EL (cell line): ENCODE data around the gene PP2D1.
"Not testable (repeated sequence)": the region's sequence is repeated elsewhere in the genome, so short reads cannot be mapped to it uniquely, and the experiment has no call there.

Experiments used
- DNase-seq: peaks from one replicate; pipeline ENCODE4 v3.0.0-alpha.2; 2016

The PP2D1 gene

DNA sequence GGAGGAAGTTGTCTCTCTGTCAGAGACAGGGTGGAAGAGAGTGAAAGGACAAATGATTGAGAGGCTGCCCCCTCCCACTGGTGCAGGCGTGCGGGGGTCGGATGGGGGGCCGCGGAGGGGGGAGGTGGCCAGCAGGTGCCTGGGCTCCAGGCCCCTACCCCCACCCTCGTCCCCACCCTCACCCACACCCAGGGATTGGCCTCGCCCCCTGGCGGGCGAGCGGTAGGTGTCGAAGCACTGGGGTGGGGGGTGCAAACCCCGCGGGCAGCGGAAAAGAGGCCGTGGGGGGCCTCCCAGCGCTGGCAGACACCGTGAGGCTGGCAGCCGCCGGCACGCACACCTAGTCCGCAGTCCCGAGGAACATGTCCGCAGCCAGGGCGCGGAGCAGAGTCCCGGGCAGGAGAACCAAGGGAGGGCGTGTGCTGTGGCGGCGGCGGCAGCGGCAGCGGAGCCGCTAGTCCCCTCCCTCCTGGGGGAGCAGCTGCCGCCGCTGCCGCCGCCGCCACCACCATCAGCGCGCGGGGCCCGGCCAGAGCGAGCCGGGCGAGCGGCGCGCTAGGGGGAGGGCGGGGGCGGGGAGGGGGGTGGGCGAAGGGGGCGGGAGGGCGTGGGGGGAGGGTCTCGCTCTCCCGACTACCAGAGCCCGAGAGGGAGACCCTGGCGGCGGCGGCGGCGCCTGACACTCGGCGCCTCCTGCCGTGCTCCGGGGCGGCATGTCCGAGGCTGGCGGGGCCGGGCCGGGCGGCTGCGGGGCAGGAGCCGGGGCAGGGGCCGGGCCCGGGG is 27.9 kb upstream of the PP2D1 start, which contains the start of gene KAT2B:
KAT2B (plus strand) TSS at position 682 of the 783 bp plus-strand sequence; CDS start at position 714, 32 bp downstream.
- DNase-seq: peak; percentile 70

DNA sequence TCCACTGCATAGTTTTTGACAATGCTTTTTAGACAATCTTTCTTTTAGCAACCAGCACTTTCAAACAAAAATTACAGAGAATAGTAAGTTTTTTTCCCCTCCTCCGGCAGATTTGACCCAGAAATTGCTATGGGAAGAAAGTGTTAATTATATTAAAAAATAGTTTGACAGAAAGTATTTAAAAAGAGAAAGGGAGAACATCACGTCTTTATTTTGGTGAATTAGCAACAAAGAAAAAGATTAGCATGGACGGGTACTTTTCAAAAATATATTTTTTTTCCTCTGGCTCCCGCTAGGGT is 27.4 kb upstream of the PP2D1 start:
- no peak for DNase-seq

DNA sequence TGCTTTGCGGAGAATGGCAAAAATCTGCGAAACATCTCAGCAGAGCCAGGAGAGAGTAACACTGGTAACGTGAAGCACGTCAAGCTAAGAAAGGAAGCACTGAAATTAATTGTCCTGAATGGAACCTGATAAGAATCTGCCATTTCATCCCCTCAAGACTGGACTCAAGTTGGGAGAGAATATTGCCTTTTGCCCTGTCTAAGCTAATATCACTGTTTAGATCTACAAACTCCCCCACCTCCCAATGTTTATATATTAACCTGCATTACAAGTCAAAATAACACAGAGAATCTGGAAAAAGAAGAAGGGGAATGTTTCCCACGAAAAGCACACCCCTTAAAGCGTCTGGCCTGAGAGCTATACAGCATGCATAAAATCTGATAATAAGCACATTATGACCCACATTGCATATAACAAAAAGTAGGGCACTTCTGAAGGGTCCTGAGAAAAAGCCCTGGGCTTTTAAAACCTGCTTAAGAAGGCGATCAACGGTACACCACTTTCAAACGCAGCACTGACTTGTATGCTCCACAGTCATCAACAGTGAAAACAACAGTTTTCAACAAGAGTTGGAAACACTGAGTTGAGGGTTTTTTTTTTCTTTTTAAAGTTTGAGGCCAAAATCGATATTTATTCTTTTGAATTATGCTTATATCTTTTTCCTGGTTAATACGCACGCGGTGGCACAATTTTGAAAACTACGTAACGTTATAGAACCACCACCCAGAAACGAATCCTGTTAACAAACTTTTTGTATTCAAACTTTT is 26.8 kb upstream of the PP2D1 start:
- DNase-seq: no peak

DNA sequence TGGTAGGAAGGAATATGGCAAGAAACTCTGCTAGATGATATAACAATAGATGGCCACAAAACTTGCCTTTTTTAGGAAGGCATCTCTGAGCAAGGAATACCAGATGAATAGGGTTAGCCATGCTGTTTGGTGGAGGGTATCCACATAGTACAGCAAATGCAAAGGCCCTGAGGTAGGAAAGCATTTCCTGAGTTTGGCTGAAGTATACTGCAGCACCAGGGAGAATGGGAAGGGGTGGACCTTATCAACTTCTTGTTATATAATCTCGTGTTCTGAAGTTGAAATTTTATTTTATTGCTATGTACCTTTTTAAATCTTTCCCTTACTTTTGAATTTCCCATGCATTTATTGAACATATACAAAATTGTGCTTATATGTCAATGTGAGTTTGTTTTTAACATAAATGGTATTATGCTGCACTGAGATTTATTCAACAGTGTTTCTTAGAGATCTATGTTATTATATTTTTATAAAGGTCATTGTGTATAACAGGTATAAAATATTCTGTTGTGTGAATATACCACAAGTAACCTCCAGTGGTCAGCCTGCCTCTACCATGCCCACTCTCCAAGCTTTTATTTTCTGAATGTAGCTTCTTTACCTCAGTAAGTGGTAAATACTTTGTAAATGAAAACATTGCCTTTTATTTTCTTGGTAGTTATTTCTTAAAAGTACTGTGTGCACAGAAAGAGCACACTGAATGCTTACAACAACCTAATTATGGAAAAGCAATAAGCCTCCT is 25.4 kb upstream of the PP2D1 start:
- DNase-seq: no peak

DNA sequence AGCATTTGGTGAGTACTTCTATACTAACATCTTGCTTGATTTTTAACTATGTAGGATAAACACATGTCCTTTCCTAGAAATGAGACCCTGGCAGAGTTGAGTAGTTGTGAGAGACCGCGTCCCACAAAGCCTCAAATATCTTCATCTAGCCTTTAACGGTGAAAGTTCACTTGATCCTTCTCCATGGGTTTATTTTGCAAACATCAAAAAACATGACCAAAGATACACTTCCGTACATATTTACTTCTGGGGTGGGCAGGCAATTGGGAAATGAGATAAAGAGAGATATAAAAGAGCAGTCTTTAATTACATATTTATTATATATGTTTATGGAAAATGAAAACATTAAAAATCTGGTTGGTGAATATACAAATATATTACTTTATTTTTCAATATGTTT is 23.0 kb upstream of the PP2D1 start:
- no peak for DNase-seq

DNA sequence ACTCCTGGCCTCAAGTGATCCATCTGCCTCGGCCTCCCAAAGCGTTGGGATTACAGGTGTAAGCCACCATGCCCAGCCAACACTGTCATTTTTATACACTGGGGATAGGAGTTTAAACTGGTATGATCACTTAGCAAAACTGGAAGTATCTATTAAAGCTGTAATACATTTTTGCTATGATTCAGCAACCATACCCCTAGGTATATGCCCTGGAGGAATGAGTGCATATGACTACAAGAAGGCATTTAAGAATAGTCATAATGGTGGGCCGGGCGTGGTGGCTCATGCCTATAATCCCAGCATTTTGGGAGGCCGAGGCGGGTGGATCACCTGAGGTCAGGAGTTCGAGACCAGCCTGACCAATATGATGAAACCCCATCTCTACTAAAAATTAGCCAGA is 19.9 kb upstream of the PP2D1 start:
- not testable (repeated sequence) for DNase-seq

DNA sequence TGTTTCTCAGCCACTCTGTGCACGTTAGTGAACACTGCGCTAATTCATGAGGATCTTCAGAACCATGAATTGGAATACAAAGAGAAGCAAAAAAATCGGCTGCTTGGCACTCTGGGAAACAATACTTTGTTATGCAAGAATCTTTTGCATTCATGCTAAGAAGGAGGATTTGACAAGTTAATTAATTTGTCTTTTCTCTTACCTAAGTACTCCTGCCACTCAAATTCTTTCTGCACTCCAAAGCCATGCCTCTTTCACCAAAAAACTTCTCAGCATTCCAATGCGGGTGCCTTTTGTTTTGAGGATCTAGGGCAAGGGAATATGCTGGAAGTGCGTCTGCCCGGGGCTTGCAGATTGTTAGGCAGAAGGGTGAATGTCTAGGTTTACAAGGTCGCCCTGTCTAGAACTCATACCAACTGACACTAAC is 16.9 kb upstream of the PP2D1 start:
- no peak for DNase-seq

DNA sequence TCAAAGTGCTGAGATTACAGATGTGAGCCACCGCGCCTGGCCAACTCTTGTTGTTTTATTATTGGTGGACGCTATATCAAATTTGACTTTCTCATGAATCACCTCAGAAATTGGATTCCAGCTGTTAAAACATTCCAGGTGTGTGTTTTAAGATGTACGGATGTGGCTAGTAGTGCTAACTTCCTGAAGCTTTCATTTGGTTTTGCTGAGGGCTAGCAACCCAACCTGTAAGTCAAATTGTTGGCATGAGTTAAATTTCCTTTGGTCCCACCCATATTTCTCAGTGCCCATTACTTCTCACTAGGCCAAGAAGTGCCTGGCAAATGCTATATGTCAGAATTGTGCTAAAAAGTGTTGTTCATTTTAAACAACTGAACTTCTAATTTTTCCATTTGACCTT is 15.1 kb upstream of the PP2D1 start:
- no peak for DNase-seq

DNA sequence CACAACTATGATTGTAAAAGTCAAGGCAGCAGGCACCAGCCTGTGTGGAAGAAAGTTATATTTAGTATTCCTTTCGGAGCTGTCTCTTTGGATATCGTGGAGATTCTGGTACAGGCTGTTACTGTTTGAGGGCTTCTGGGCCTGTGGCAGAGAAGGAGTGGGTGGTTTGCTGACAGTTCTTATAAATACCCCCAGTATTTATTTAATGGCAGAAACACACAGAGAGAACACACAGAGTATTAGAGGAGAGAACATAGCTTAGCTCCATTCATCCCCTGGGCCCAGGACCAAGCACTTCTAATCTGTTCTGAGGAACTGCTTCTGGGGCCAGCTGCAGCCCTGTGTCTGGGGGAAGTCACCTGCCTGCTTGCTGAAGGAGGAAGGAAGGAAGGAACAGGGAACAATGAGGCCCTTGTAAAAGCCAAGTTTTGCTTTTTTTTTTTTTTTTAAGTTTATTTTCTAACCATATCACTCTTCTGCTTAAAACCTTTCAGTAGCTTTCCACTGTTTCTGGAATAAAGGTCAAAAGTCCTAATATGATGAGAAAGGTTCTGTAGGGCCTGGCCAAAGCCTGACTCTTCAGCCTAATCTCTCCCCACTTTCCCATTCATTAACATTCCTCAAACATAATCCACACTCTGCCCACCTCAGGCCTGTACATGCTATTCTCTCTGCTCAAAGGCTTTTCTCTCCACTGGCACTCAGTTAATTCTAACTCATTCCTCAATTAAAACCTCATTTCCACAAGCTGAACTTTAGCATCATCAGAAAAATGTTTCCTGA is 11.8 kb upstream of the PP2D1 start:
- DNase-seq: no peak

DNA sequence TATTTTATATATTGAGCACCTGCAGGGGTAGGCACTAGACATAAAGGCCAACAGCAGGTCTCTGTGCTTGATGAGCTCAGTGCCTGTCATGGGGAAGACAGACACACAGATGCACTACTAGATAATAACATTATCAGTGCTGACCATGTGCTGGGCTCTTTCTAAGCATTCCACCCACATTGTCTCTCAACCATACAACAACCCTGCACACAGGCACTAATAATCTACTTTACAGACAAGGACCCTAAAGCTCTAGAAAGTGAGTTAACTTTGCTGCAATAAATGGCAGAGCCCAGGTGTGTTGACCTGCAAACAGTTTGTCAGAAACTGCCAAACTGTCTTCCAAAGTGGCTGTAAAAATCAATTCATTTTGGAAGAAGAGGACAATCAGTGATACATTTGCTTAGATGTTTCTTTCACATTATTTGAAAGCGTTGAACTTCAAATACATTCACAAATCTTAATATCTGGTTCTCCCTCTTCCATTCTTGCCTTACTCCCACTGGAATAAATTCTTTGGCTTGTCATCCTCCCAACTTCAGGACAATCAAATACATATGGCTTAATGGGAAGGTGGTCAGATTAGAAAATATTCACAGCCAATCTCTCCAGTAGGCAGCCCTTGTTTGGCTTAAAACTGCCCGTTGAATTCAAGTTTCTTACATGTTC is 11.0 kb upstream of the PP2D1 start:
- DNase-seq: no peak

DNA sequence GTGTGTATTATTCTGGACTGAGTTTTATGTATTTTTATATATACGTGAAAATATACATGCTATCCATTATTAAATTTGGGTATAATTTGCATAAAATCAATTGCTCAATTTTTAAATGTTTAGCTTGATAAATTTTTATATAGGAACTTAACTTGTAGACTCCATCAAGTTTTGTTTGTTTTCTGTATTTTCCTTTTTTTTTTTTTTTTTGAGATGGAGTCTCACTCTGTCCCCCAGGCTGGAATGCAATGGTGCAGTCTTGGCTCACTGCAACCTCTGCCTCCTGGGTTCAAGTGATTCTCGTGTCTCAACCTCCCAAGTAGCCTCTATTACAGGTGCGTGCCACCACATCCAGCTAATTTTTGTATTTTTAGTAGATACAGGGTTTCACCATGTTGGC is 4.0 kb upstream of the PP2D1 start:
- DNase-seq: not testable (repeated sequence)

DNA sequence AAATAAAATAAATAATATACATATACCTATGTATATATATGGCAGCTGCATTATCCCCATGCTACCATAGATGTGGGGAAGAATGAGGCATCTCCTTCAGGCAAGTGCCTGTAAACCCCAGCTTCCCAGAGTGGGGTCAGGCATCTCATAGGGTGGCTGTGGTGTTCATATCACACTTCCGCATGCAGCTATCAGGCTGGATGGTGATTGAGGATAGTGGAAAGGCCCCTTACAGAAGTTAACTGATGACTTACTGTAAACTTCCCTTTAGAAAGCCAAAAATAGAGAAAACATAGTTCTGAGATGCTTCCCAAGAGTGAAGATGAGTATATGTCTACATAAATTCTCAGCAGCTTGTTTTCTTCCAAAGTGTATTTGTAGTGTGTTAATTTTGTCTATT is 3.5 kb upstream of the PP2D1 start:
- no peak for DNase-seq

DNA sequence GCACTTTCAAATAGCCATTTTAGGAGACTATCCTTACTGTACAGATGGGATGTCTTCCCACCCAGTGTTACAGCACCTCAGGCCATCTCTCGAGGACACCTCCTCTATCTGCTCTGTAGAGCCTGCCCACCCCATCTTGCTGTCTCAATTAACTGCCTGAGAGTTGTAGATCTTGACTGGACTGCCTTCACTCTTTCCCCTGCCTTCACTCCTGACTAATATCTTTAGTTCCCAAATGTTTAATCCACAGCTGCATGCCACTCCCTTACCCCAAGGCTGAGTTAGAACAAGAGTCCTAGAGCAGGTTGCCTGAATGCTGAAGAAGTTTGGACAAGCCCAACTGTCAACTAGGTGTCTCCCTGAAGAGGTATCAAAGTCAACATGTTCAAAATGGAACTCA is 1.3 kb upstream of the PP2D1 start:
- no peak for DNase-seq

DNA sequence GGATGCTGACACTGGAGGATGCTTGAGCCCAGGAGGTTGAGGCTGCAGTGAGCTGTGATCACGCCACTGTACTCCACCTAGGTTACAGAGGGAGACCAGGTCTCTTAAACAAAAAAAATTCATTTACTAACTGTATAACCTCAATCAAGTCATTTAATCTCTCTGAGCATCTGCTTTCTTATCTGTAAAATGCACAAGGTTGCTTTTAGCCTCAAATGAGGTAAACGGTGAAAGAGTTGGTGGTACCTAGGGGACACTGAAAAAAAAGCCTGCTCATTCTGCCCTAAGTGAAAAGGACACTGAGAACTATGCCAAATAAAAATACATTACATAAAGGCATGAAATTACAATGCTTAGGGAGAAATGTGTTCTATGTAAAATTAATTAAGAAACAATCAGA is 3.4 kb downstream of the PP2D1 start:
- no peak for DNase-seq

DNA sequence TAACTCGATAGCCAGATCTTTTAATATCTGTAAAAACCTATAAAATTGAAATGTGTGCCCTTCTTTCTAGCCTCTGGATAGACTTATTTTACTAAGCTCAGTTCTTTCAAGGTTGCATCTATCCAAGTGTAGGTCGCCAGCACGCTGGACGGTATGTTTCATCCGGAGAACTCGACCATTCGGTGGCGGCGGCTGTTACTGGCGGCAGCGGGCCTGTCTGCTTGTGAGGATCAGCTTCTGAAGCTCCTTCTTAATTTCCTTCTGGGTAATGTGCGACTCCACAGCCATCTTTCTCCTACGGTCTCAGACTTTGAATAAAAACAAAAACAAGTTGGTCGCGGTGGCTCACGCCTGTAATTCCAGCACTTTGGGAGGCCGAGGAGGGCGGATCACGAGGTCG is 4.1 kb downstream of the PP2D1 start:
- no peak for DNase-seq

DNA sequence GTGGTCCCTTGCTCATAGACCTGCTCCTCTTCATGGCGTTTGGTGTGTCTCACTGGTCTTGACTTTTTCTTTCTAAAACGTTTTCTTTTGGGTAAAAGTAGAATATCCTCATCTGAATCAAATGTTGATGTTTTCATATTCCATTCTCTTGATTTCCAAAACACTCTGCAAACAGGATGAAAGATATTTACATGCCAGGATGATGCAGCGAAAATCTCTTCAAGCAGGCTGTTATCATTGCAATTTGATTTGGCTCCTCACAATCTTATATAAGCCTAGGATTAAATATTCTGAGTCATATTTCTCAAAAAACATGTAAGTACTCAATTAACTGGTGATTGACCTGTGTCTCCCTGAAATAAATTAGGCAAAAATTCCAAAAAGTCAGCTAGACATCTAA is 10.1 kb downstream of the PP2D1 start:
- DNase-seq: no peak

DNA sequence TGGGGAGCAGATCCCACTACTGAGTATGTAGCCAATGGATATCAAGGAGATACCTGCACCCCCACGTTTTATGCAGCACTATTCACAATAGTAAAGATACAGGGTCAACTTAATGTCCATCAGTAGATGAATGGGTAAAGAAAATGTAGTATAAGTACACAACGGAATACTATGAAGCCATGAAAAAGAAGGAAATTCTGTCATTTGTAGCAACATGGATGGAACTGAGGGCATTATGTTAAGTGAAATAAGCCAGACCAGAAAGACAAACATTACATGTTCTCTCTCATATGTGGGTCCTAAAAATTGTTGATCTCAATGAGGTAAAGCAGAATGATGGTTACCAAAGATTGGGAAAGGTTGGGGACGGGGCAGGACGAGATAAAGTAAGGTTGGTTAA is 14.6 kb downstream of the PP2D1 start:
- no peak for DNase-seq

DNA sequence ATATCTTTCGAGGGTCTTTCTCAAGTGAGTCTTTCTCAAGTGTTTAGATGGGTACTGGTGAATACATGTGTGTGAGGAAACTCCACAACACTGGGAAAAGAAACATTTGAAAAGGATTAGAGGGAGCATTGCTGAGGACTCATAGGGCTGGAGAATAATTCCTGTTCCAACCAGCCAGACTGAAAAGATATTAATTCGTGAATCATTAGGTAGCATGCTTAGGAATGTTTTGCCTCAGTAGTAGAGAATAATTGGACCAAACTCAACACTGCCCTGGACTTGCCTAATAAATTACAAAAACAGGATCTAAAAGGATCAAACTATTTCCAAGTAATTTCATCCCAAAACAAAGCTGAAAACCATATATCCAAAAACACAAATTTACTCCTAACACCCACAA is 17.3 kb downstream of the PP2D1 start:
- no peak for DNase-seq

DNA sequence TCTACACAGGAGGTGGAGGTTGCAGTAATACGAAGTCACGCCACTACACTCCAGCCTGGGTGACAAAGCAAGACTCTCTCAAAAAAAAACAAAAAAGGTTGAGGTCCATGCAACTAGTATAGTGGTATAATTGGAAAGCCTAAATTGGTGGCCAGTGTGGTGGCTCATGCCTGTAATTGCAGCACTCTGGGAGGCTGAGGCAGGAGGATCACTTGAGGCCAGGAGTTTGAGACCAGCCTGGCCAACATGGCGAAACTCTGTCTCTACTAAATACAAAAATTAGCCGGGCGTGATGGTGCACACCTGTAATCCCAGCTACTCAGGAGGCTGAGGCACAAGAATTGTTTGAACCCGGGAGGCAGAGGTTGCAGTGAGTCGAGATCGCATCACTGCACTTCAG is 23.2 kb downstream of the PP2D1 start:
- DNase-seq: not testable (repeated sequence)

DNA sequence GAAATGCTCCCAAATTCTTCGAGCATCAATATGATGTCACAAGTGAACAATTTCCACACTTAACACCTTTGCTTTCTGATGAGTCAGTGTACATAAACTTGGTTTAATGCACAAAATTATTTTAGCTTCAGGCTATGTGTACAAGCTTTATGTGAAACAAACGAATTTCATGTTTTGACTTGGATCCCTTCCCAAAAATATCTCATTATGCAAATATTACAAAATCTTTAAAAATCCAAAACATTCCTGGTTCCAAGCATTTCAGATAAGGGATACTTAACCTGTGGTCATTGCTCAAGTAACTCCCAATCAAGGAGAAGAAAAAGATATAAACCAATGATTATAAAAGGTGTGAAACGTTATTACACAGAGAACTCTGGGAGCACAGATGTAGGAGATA is 40.0 kb downstream of the PP2D1 start:
- DNase-seq: peak; percentile 90

DNA sequence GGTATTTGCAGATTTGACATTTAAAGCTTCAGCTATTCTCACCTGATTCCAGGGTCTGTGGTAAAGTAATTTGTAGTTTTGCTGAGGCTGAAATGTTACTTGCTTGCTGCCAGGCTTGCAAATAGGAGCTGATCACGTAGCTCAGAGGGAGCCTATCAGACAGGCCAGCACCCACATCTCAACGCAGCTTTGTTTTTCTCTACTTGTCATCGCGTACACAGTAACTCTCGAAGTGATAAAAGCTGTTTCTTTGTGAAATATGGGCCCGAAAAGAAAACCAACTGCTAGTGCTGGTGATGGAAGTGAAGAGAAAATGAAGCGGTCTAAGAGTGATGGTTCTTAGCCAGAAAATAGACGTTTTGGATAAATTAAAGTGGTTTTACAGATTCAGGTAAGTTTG is 41.7 kb downstream of the PP2D1 start:
- DNase-seq: no peak

DNA sequence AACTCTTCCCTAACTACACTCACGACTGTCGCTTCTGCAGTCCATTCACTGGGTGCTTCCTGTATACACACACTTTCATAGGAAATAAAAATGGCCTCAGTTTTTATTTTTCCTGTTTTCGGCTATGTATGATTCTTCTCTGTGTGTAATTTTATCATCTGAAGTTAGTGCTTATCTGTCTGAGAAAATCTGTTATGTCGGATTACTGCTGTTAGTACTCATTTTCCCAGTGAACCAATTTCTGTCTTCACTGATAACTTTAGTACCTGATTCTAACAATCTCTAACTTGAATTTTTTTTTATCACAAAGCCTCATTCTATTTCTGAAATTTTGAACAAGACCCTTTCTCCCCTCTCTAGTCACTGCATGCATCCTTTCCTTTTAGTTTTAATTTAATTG is 44.3 kb downstream of the PP2D1 start:
- DNase-seq: no peak

DNA sequence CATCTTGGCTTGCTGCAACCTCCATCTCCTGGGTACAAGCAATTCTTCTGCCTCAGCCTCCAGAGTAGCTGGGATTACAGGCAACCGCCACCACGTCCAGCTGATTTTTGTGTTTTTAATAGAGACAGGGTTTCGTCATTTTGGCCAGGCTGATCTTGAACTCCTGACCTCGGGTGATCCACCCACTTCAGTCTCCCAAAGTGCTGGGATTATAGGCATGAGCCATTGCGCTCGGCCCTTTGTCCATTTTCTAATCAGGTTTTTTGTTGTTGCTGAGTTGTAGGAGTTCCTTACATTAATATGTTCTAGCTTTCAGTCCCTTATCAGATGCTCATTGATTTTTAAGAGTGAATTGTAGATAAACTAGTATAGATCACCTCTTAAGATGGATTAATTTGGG is 44.9 kb downstream of the PP2D1 start:
- no peak for DNase-seq
